WTC11 (cell line): Measurements from ENCODE around the gene CACNA1F. TPM values are rescaled to one million over a fixed set of nuclear protein-coding genes. Genes with fewer than 3 reads are reported as not detected.

Experiments used
- ATAC-seq: fragments of 200-7000 bp; cut with Tn5 transposase; 2 replicates; pipeline ENCODE4 v1.10.0; 2021; ENCODE audit warnings: mild to moderate bottlenecking, moderate library complexity
- CTCF ChIA-PET: fragments of 300-600 bp; sonication (Branson Sonifier 250); formaldehyde crosslinking; loops from one replicate; lab custom pipeline; 2021; ENCODE audit warnings: antibody characterized with exemption; lab: Charles Lee
- POLR2A ChIA-PET: fragments of 350-600 bp; sonication (Branson Sonifier 250); formaldehyde crosslinking; loops from one replicate; lab custom pipeline; 2021; ENCODE audit warnings: antibody characterized with exemption; lab: Charles Lee
- DNase-seq: peaks from one replicate; pipeline ENCODE4 v3.0.0; 2021; ENCODE audit warnings: low spot score
- H3K27ac Mint-ChIP-seq: 2 replicates; pipeline ENCODE4 v1.8.0; 2021; ENCODE audit warnings: mixed read lengths
- H3K27me3 Mint-ChIP-seq: 2 replicates; pipeline ENCODE4 v1.8.0; 2021; ENCODE audit warnings: low read depth, mild to moderate bottlenecking, moderate library complexity, mixed read lengths
- H3K36me3 Mint-ChIP-seq: 2 replicates; pipeline ENCODE4 v1.8.0; 2021; ENCODE audit warnings: mixed read lengths
- H3K4me1 Mint-ChIP-seq: 2 replicates; pipeline ENCODE4 v1.8.0; 2022; ENCODE audit warnings: mixed read lengths
- H3K4me3 Mint-ChIP-seq: 2 replicates; pipeline ENCODE4 v1.8.0; 2021; ENCODE audit warnings: mild to moderate bottlenecking, moderate library complexity, mixed read lengths
- H3K9me3 Mint-ChIP-seq: 2 replicates; pipeline ENCODE4 v1.8.0; 2021; ENCODE audit warnings: mixed read lengths
- EMX1 ChIP-seq: fragments of 250-450 bp; sonication (Bioruptor Pico); IDR thresholded peaks from 2 replicates; pipeline ENCODE4 v1.8.0; 2021; ENCODE audit warnings: mild to moderate bottlenecking
- ESRRA ChIP-seq: sonication (generic); formaldehyde crosslinking; IDR thresholded peaks from 2 replicates; pipeline ENCODE4 v1.8.1; 2022; ENCODE audit warnings: mild to moderate bottlenecking, missing genetic modification reagents, borderline replicate concordance
- JAZF1 ChIP-seq: fragments of 250-450 bp; sonication (Bioruptor Pico); IDR thresholded peaks from 2 replicates; pipeline ENCODE4 v1.9.0; 2021; ENCODE audit warnings: moderate library complexity, mild to moderate bottlenecking, inconsistent platforms
- MXD4 ChIP-seq: fragments of 250-450 bp; sonication (Bioruptor Pico); IDR thresholded peaks from 2 replicates; pipeline ENCODE4 v1.8.0; 2021; ENCODE audit warnings: mild to moderate bottlenecking, moderate library complexity, borderline replicate concordance
- NFATC4 ChIP-seq: fragments of 250-450 bp; sonication (Bioruptor Pico); IDR thresholded peaks from 2 replicates; pipeline ENCODE4 v1.9.0; 2021; ENCODE audit warnings: mild to moderate bottlenecking
- NFE2L1 ChIP-seq: sonication (generic); formaldehyde crosslinking; IDR thresholded peaks from 2 replicates; pipeline ENCODE4 v1.8.1; 2023; ENCODE audit warnings: missing genetic modification reagents
- NFYB ChIP-seq: sonication (generic); formaldehyde crosslinking; conservative IDR thresholded peaks from 2 replicates; pipeline ENCODE4 v1.8.0; 2022; ENCODE audit warnings: low read depth, missing genetic modification reagents
- ZNF121 ChIP-seq: sonication (generic); formaldehyde crosslinking; IDR thresholded peaks from 2 replicates; pipeline ENCODE4 v1.8.0; 2023; ENCODE audit warnings: missing genetic modification reagents
- ZNF219 ChIP-seq: sonication (generic); formaldehyde crosslinking; IDR thresholded peaks from 2 replicates; pipeline ENCODE4 v1.8.0; 2023; ENCODE audit warnings: missing genetic modification reagents, mild to moderate bottlenecking, borderline replicate concordance
- ZNF263 ChIP-seq: sonication (generic); formaldehyde crosslinking; IDR thresholded peaks from 2 replicates; pipeline ENCODE4 v1.8.1; 2022; ENCODE audit warnings: low read depth, mild to moderate bottlenecking, moderate library complexity, missing genetic modification reagents
- total RNA-seq: library from RNA; stranded (reverse); gene quantifications from 3 replicates; pipeline ENCODE4 v1.2.3, GENCODE V29; 2021
- TF ChIP-seq, protein P1 (sequence below): sonication (generic); formaldehyde crosslinking; IDR thresholded peaks from 2 replicates; pipeline ENCODE4 v1.8.1; 2023; ENCODE audit warnings: mild to moderate bottlenecking, missing genetic modification reagents
- TF ChIP-seq, protein P2 (sequence below): sonication (generic); formaldehyde crosslinking; IDR thresholded peaks from 2 replicates; pipeline ENCODE4 v1.8.0; 2023; ENCODE audit warnings: mild to moderate bottlenecking, missing genetic modification reagents
- TF ChIP-seq, protein P3 (sequence below): sonication (generic); formaldehyde crosslinking; IDR thresholded peaks from 2 replicates; pipeline ENCODE4 v1.8.1; 2023; ENCODE audit warnings: mild to moderate bottlenecking, missing genetic modification reagents, borderline replicate concordance
- TF ChIP-seq, protein P4 (sequence below): fragments of 250-450 bp; sonication (Bioruptor Pico); IDR thresholded peaks from 2 replicates; pipeline ENCODE4 v1.8.0; 2021; ENCODE audit warnings: mild to moderate bottlenecking
- TF ChIP-seq, protein P5 (sequence below): fragments of 250-450 bp; sonication (Bioruptor Pico); IDR thresholded peaks from 2 replicates; pipeline ENCODE4 v1.9.0; 2021; ENCODE audit warnings: moderate library complexity, mild to moderate bottlenecking, inconsistent platforms, borderline replicate concordance
- TF ChIP-seq, protein P6 (sequence below): sonication (generic); formaldehyde crosslinking; IDR thresholded peaks from 2 replicates; pipeline ENCODE4 v1.8.0; 2022; ENCODE audit warnings: mild to moderate bottlenecking, missing genetic modification reagents
- TF ChIP-seq, protein P7 (sequence below): fragments of 250-450 bp; sonication (Bioruptor Pico); IDR thresholded peaks from 2 replicates; pipeline ENCODE4 v1.9.0; 2021; ENCODE audit warnings: mild to moderate bottlenecking, borderline replicate concordance

The CACNA1F gene
- total RNA-seq, 1 experiment from 2014 or later: 1.6 TPM

DNA sequence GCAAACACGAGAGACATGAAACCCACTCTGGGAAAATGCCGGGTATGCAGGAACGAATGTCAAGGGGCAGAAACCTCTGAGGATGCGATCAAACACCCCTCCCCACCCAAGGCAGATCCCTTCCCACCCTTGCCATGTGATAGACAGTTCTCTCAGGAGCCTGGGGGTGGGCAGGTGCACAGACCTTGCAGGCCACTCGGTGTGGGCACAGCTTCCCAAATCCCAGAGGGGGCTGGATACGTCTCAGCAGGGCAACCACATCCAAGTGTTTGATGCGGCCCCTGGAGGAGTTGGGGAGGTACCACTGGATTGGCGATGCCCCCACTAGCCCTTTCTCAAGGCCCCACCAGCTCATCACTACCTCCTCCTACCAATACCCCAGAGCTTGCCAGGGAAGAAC lies 22.7 kb downstream of the CACNA1F start:
- H3K36me3 Mint-ChIP-seq: no peaks in the 10 kb centered on the region
- peaks cover 4% of the 10 kb centered on the region; the same call in 1 of the 2 replicates for H3K9me3 Mint-ChIP-seq
- H3K4me3 Mint-ChIP-seq: no peak overlapping the region
- ChIA-PET CTCF (interaction anchor here (0.9 to 2.7 kb wide), 3 partner anchors 17 to 19 kb away, joined by 3 to 19 read pairs (median 6); no protein-coding TSS in a partner anchor), POLR2A (interaction anchor here (0.5 to 1.3 kb wide), 2 partner anchors 23 to 25 kb away, joined by 3 to 6 read pairs; partner anchors contain the start of gene CCDC22)
- no peak overlapping the region for H3K27ac Mint-ChIP-seq
- ATAC-seq (no peak), DNase-seq (no peak)
- H3K27me3 Mint-ChIP-seq: peaks cover 5% of the 10 kb centered on the region; the same call in 1 of the 2 replicates
- no peaks in the 10 kb centered on the region for H3K4me1 Mint-ChIP-seq
- TF ChIP-seq NFATC4 (CRISPR knock-in tag): no peak
- TF ChIP-seq, protein P1, sequence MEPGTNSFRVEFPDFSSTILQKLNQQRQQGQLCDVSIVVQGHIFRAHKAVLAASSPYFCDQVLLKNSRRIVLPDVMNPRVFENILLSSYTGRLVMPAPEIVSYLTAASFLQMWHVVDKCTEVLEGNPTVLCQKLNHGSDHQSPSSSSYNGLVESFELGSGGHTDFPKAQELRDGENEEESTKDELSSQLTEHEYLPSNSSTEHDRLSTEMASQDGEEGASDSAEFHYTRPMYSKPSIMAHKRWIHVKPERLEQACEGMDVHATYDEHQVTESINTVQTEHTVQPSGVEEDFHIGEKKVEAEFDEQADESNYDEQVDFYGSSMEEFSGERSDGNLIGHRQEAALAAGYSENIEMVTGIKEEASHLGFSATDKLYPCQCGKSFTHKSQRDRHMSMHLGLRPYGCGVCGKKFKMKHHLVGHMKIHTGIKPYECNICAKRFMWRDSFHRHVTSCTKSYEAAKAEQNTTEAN (CRISPR knock-in tag): no peak
- no peak for TF ChIP-seq ZNF121 (CRISPR knock-in tag)
- no peak for TF ChIP-seq ZNF263 (CRISPR knock-in tag)
- no peak for TF ChIP-seq NFYB (CRISPR knock-in tag)
- TF ChIP-seq, protein P2, sequence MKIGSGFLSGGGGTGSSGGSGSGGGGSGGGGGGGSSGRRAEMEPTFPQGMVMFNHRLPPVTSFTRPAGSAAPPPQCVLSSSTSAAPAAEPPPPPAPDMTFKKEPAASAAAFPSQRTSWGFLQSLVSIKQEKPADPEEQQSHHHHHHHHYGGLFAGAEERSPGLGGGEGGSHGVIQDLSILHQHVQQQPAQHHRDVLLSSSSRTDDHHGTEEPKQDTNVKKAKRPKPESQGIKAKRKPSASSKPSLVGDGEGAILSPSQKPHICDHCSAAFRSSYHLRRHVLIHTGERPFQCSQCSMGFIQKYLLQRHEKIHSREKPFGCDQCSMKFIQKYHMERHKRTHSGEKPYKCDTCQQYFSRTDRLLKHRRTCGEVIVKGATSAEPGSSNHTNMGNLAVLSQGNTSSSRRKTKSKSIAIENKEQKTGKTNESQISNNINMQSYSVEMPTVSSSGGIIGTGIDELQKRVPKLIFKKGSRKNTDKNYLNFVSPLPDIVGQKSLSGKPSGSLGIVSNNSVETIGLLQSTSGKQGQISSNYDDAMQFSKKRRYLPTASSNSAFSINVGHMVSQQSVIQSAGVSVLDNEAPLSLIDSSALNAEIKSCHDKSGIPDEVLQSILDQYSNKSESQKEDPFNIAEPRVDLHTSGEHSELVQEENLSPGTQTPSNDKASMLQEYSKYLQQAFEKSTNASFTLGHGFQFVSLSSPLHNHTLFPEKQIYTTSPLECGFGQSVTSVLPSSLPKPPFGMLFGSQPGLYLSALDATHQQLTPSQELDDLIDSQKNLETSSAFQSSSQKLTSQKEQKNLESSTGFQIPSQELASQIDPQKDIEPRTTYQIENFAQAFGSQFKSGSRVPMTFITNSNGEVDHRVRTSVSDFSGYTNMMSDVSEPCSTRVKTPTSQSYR (CRISPR knock-in tag): no peak
- TF ChIP-seq, protein P3, sequence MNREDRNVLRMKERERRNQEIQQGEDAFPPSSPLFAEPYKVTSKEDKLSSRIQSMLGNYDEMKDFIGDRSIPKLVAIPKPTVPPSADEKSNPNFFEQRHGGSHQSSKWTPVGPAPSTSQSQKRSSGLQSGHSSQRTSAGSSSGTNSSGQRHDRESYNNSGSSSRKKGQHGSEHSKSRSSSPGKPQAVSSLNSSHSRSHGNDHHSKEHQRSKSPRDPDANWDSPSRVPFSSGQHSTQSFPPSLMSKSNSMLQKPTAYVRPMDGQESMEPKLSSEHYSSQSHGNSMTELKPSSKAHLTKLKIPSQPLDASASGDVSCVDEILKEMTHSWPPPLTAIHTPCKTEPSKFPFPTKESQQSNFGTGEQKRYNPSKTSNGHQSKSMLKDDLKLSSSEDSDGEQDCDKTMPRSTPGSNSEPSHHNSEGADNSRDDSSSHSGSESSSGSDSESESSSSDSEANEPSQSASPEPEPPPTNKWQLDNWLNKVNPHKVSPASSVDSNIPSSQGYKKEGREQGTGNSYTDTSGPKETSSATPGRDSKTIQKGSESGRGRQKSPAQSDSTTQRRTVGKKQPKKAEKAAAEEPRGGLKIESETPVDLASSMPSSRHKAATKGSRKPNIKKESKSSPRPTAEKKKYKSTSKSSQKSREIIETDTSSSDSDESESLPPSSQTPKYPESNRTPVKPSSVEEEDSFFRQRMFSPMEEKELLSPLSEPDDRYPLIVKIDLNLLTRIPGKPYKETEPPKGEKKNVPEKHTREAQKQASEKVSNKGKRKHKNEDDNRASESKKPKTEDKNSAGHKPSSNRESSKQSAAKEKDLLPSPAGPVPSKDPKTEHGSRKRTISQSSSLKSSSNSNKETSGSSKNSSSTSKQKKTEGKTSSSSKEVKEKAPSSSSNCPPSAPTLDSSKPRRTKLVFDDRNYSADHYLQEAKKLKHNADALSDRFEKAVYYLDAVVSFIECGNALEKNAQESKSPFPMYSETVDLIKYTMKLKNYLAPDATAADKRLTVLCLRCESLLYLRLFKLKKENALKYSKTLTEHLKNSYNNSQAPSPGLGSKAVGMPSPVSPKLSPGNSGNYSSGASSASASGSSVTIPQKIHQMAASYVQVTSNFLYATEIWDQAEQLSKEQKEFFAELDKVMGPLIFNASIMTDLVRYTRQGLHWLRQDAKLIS (CRISPR knock-in tag): no peak
- TF ChIP-seq MXD4 (CRISPR knock-in tag): no peak
- TF ChIP-seq EMX1 (CRISPR knock-in tag): no peak
- no peak for TF ChIP-seq JAZF1 (CRISPR knock-in tag)

DNA sequence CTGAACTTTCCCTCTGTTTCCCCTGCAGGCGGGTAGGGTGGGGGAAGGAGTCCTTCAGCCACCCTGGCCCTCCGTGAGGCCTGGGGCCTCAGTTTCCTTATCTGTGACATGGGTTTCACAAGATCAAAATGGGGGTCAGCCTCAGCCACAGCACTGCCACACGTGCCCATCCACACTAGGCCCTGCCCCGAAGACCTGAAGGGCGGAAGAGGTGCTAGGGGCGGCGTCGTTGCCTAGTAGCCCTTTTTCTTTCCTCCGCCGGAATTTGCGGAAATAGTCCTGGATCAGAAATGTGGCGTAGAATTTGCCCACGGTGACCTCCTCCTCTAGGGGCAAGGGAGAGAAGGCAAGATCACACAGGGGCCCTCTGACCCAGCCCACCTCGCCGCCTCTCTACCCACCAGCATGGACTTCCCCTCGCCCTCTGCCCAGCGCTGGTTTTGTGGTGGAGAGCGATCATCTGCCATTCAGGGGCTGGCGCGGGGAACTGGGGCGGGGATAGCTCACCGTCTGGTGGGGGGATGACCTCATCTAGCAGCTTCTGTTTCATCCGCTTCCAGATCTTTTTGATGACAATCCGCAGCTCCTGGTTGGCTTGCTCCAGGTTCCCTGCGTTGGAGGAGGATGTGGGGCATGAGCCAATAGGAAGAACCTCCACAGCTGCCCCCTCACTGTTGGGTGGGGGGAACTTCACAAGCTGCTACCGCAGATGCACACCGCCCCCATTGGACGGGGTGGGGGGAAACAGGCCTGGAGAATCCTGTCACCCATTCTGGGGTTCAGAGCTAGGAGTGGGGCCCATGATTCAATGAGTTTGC lies 23.5 kb downstream of the CACNA1F start:
- Mint-ChIP-seq H3K9me3 (peaks cover 4% of the 10 kb centered on the region; the same call in 1 of the 2 replicates), H3K27ac (no peak overlapping the region), H3K27me3 (no peaks in the 10 kb centered on the region), H3K36me3 (no peaks in the 10 kb centered on the region), H3K4me3 (peak overlapping the region; percentile 24), H3K4me1 (no peaks in the 10 kb centered on the region)
- ATAC-seq: peak; percentile 78
- ChIA-PET CTCF (interaction anchor here (0.9 to 2.7 kb wide), 4 partner anchors 9 to 19 kb away, joined by 3 to 19 read pairs (median 4); no protein-coding TSS in a partner anchor), POLR2A (interaction anchor here (0.5 to 1.3 kb wide), 4 partner anchors 9 to 26 kb away, joined by 3 to 6 read pairs (median 4); partner anchors contain the start of genes CCDC22 and SYP)
- peak; percentile 34 for DNase-seq
- no peak for TF ChIP-seq NFE2L1 (CRISPR knock-in tag)
- TF ChIP-seq, protein P4, sequence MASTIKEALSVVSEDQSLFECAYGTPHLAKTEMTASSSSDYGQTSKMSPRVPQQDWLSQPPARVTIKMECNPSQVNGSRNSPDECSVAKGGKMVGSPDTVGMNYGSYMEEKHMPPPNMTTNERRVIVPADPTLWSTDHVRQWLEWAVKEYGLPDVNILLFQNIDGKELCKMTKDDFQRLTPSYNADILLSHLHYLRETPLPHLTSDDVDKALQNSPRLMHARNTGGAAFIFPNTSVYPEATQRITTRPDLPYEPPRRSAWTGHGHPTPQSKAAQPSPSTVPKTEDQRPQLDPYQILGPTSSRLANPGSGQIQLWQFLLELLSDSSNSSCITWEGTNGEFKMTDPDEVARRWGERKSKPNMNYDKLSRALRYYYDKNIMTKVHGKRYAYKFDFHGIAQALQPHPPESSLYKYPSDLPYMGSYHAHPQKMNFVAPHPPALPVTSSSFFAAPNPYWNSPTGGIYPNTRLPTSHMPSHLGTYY (CRISPR knock-in tag): no peak
- TF ChIP-seq, protein P5, sequence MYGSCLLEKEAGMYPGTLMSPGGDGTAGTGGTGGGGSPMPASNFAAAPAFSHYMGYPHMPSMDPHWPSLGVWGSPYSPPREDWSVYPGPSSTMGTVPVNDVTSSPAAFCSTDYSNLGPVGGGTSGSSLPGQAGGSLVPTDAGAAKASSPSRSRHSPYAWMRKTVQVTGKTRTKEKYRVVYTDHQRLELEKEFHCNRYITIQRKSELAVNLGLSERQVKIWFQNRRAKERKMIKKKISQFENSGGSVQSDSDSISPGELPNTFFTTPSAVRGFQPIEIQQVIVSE (CRISPR knock-in tag): no peak
- no peak for TF ChIP-seq ESRRA (CRISPR knock-in tag)
- TF ChIP-seq, protein P6, sequence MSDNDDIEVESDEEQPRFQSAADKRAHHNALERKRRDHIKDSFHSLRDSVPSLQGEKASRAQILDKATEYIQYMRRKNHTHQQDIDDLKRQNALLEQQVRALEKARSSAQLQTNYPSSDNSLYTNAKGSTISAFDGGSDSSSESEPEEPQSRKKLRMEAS (CRISPR knock-in tag): no peak
- no peak for TF ChIP-seq ZNF219 (CRISPR knock-in tag)
- TF ChIP-seq, protein P7, sequence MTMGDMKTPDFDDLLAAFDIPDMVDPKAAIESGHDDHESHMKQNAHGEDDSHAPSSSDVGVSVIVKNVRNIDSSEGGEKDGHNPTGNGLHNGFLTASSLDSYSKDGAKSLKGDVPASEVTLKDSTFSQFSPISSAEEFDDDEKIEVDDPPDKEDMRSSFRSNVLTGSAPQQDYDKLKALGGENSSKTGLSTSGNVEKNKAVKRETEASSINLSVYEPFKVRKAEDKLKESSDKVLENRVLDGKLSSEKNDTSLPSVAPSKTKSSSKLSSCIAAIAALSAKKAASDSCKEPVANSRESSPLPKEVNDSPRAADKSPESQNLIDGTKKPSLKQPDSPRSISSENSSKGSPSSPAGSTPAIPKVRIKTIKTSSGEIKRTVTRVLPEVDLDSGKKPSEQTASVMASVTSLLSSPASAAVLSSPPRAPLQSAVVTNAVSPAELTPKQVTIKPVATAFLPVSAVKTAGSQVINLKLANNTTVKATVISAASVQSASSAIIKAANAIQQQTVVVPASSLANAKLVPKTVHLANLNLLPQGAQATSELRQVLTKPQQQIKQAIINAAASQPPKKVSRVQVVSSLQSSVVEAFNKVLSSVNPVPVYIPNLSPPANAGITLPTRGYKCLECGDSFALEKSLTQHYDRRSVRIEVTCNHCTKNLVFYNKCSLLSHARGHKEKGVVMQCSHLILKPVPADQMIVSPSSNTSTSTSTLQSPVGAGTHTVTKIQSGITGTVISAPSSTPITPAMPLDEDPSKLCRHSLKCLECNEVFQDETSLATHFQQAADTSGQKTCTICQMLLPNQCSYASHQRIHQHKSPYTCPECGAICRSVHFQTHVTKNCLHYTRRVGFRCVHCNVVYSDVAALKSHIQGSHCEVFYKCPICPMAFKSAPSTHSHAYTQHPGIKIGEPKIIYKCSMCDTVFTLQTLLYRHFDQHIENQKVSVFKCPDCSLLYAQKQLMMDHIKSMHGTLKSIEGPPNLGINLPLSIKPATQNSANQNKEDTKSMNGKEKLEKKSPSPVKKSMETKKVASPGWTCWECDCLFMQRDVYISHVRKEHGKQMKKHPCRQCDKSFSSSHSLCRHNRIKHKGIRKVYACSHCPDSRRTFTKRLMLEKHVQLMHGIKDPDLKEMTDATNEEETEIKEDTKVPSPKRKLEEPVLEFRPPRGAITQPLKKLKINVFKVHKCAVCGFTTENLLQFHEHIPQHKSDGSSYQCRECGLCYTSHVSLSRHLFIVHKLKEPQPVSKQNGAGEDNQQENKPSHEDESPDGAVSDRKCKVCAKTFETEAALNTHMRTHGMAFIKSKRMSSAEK (CRISPR knock-in tag): no peak
- TF ChIP-seq ZNF263 (CRISPR knock-in tag): no peak
